Measurements from ENCODE around the gene CHCT1. TPM values are rescaled to one million over a fixed set of nuclear protein-coding genes. Genes with fewer than 3 reads are reported as not detected.

The CHCT1 gene
- total RNA-seq, 1 experiment from 2014 or later, result not detected

- no TSS peak for BruUV-seq (replicated peaks)
These were observed 13.2 kb downstream of the CHCT1 start for GRCh38 chr17:60435244-60436167.

DNA sequence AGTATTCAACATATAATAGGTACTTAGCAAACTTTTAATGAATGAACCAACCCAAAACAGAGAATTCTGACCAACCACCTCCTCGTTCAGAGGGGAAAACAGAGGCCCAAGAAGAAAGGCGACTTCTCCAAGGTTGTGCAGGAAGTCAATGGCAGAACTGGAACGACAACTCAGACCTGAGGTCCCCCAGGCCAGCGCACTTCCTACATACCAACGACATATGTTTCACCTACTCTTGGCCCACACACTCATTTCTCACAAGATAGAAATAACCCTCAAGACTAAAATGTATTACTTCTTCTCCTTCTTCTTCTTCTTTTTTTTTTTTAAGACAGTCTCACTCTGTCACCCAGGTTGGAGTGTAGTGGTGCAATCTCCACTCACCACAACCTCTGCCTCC lies 14.4 kb downstream of the CHCT1 start:
- Mint-ChIP-seq H3K9me3 (ENCODE audit: low read depth, unreplicated experiment) (no peaks in the 10 kb centered on the region), H3K27me3 (ENCODE audit: unreplicated experiment) (no peaks in the 10 kb centered on the region), H3K4me3 (ENCODE audit: low read depth, unreplicated experiment) (no peak overlapping the region), H3K4me1 (ENCODE audit: low read depth, unreplicated experiment) (no peaks in the 10 kb centered on the region), H3K36me3 (ENCODE audit: insufficient read depth, unreplicated experiment) (no peaks in the 10 kb centered on the region), H3K27ac (ENCODE audit: unreplicated experiment) (no peak overlapping the region)
- TF ChIP-seq CTCF (IDR thresholded peaks at IDR 0.05; ENCODE audit: unreplicated experiment), result no peak
- intact Hi-C loops (cut with micrococcal nuclease; ENCODE audit: unreplicated experiment), result loop anchor here (2.0 to 10.0 kb wide), 2 partner anchors 206 to 292 kb away; partner anchors contain the start of gene CA4
- CTCF ChIA-PET, result interaction anchor here (0.6 kb wide), 1 partner anchor 205 kb away, joined by 4 read pairs; no protein-coding TSS in a partner anchor
- no TSS peak for BruUV-seq (replicated peaks)
- DNase-seq, result no peak

More at GRCh38 chr17:60435244-60436167, 13.2 kb downstream of the CHCT1 start:
- no peaks in the 10 kb centered on the region for H3K27me3 Mint-ChIP-seq (ENCODE audit: unreplicated experiment)
- no peak overlapping the region for H3K4me3 Mint-ChIP-seq (ENCODE audit: low read depth, unreplicated experiment)
- DNase-seq, result peak; percentile 60
- intact Hi-C loops (cut with micrococcal nuclease; ENCODE audit: unreplicated experiment), result loop anchor here (2.0 to 10.0 kb wide), 2 partner anchors 205 to 291 kb away; partner anchors contain the start of gene CA4
- no peaks in the 10 kb centered on the region for H3K4me1 Mint-ChIP-seq (ENCODE audit: low read depth, unreplicated experiment)
- no peaks in the 10 kb centered on the region for H3K36me3 Mint-ChIP-seq (ENCODE audit: insufficient read depth, unreplicated experiment)
- no peaks in the 10 kb centered on the region for H3K9me3 Mint-ChIP-seq (ENCODE audit: low read depth, unreplicated experiment)
- CTCF ChIA-PET, result no interaction called here
- no peak overlapping the region for H3K27ac Mint-ChIP-seq (ENCODE audit: unreplicated experiment)
- peak; percentile 63 for TF ChIP-seq CTCF (IDR thresholded peaks at IDR 0.05; ENCODE audit: unreplicated experiment)

DNA sequence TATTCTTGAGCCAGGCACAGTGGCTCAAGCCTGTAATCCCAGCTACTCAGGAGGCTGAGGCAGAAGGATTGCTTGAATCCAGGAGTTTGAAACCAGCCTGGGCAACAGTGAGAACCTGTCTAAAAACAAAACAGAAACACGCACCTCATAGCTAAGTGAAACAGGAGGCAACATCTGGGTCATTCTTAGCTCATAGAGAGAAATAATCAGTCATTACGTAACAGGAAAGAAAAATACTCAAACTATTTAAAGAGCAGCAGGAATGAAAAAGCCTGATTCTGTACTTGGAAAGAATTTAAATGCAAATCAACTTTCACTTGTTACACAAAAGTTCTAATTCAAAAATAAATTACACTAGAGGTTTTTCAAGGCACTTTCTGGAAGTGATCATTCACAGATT lies 17.2 kb downstream of the CHCT1 start:
- Mint-ChIP-seq H3K27ac (ENCODE audit: unreplicated experiment) (no peak overlapping the region), H3K4me3 (ENCODE audit: low read depth, unreplicated experiment) (no peak overlapping the region), H3K9me3 (ENCODE audit: low read depth, unreplicated experiment) (no peaks in the 10 kb centered on the region), H3K36me3 (ENCODE audit: insufficient read depth, unreplicated experiment) (no peaks in the 10 kb centered on the region), H3K4me1 (ENCODE audit: low read depth, unreplicated experiment) (no peaks in the 10 kb centered on the region), H3K27me3 (ENCODE audit: unreplicated experiment) (no peaks in the 10 kb centered on the region)
- CTCF ChIA-PET, result no interaction called here
- TF ChIP-seq CTCF (IDR thresholded peaks at IDR 0.05; ENCODE audit: unreplicated experiment), result no peak
- no peak for DNase-seq
- intact Hi-C loops (cut with micrococcal nuclease; ENCODE audit: unreplicated experiment), result loop anchor here (10.0 kb wide), 1 partner anchor 295 kb away; the partner anchor contains the start of gene CA4
- BruUV-seq (replicated peaks), result no TSS peak

- no peak for DNase-seq
- Mint-ChIP-seq H3K4me1 (ENCODE audit: low read depth, unreplicated experiment) (no peaks in the 10 kb centered on the region), H3K27ac (ENCODE audit: unreplicated experiment) (no peak overlapping the region), H3K4me3 (ENCODE audit: low read depth, unreplicated experiment) (no peak overlapping the region), H3K27me3 (ENCODE audit: unreplicated experiment) (no peaks in the 10 kb centered on the region), H3K36me3 (ENCODE audit: insufficient read depth, unreplicated experiment) (no peaks in the 10 kb centered on the region), H3K9me3 (ENCODE audit: low read depth, unreplicated experiment) (no peaks in the 10 kb centered on the region)
- no TSS peak for BruUV-seq (replicated peaks)
- intact Hi-C loops (cut with micrococcal nuclease; ENCODE audit: unreplicated experiment), result no loop called here
- CTCF ChIA-PET, result no interaction called here
- no peak for TF ChIP-seq CTCF (IDR thresholded peaks at IDR 0.05; ENCODE audit: unreplicated experiment)
These were observed 20.2 kb downstream of the CHCT1 start for GRCh38 chr17:60442271-60443173.

Measured in Calu3 (cell line).